Fibroblast of the conjunctiva (primary cell): ENCODE results near the gene COA5.
A peak's percentile ranks its signal among the peaks of the same experiment; 100 is the strongest.
"Not testable (repeated sequence)": the region's sequence is repeated elsewhere in the genome, so short reads cannot be mapped to it uniquely, and the experiment has no call there.

Experiments
- DNase-seq: peaks from one replicate; pipeline ENCODE4 v3.0.0-alpha.2; 2010; ENCODE audit warnings: low read depth

The COA5 gene

DNA sequence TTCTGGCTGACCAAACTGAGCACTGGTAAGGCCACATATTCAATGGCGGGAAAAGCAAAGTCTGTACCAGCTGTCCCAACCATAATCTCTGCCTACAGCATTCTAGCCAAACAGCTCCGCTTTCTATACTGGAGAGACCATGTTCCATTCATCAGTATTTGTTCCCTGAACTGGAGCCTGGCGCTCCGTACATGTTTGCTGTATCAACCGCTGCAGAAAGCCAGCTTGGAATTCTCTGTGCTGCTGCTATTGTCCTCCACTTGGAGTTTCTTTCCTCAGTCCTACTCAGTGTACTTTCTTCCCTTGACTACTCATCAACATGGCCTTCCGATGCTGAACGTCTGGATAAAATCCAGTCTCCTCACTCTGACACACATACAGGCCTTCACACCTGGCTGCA, 1.9 kb downstream of the COA5 start:
- no peak for DNase-seq

- no peak for DNase-seq
Observed at GRCh38 chr2:98605076-98605475, 3.2 kb downstream of the COA5 start.

DNA sequence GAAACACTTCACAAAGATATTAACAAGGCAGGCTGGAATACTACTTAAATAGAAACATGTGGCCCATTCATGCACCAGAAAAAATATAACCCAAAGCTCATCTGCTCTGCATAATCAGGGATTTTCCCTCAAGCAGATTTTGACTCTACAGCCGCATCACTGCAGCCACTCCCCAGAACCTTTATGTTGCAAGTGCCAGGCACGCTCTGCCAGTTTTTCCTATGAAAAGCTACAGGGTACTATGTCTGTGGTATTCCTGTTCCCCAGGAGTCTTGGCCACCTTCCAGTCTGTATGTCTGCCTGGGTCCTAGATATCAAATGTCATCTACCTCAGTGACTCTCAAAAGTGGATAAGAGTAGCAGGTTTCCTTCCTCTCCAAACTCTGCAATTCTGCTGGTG, 3.8 kb downstream of the COA5 start:
- no peak for DNase-seq

DNA sequence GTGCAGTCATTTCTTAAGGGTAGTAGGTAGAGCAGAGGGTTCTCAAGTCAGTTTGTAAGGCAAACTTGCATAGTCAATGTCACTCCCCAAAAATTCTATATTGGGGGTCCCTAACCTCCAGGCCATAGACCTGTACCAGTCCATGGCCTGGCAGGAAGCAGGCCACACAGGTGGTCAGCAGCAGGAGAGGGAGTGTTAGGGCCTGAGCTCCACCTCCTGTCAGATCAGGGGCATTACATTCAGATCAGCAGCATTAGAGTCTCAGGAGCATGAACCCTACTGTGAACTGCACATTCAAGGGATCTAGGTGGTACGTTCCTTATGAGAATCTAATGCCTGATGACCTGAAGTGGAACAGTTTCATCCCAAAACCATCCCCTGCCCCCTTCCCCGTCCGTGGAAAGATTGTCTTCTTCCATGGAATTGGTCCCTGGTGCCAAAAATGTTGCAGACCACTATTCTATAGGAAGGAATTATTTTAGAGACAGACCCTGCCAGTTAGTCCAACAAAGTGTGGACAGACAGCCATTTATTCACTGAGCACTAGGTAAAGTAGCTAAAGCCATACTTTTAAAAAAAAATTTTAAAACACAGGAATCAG, 6.7 kb downstream of the COA5 start:
- DNase-seq: no peak

DNA sequence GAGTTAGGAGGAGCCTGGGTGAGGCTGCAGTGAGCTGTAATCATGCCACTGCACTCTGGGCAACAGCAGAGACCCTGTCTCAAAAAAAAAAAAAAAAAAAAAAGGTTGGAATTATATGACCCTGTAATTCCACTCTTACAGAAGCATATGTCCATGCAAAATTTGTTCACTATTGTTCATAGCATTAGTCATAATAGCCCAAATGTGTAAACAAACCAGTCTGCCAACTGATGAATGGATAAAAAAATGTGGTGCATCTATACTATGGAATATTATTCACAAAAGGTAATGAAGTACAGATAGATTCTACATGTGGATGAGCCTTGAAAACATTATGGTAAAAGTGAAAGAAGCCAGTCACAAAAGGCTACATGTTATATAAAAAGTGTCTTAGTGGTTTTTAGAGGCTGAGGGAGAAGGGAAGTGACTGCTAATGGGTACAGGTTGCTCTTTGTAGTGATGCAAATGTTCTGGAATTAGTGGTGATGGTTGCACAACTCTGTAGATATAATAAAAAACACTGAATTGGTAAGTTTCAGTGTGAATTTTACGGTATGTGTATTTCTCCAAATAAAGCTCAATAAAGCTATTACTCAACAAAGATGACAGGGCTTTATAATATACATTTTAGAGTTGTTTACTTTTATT, 9.4 kb downstream of the COA5 start:
- peak; percentile 30 for DNase-seq

- DNase-seq: not testable (repeated sequence)
Observed at GRCh38 chr2:98594665-98595064, 13.6 kb downstream of the COA5 start.

GRCh38 chr2:98592565-98592964, 15.7 kb downstream of the COA5 start:
- DNase-seq: no peak

DNA sequence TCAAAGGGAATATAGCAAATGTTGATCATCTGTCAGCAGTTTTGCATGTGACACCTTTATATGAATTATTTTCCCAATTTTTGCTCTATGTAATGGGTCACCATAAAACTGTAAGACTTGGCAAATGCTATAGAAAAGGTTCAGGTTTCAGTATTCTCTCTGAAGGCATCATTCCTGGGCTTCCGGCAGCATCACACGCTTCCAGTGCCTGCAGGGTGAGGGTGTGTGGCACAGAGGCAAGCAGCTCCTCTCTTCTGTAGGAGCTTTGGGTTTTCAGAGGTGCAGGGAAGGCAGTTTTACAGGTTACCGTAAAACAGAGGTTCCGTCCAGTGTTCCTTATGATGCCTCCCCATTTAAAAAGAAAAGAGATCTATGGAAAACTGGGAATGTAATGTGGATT, 18.8 kb downstream of the COA5 start:
- no peak for DNase-seq

DNA sequence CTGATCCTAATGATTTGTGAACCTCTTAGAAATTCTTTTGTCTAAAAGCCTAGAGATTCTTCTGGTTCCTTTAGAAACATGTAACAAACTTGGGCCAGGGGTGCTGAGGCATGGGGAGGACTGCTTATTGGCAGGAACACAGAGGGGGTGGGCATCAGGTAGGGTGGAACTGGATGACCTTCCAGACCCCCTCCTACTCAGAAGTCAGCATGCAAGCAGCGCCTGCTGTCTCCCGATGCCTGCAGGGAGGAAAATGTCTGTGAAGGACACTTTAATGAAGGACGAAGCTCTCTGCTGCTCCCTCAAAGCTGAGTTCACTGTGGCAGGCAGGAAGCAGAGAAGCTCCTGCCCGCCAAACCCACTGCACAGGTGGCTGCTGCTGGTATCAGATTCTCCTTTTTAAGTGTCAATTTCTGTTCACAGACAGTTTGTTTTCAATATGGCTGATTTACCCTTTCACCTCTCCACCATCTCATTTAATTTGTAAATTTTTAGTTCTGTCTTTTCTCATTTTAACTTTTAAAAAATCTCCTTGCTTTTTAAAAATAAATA, 19.4 kb downstream of the COA5 start:
- no peak for DNase-seq

GRCh38 chr2:98586551-98587140, 21.7 kb downstream of the COA5 start:
- no peak for DNase-seq

- DNase-seq: no peak
Observed at GRCh38 chr2:98585386-98585785, 22.9 kb downstream of the COA5 start.

DNA sequence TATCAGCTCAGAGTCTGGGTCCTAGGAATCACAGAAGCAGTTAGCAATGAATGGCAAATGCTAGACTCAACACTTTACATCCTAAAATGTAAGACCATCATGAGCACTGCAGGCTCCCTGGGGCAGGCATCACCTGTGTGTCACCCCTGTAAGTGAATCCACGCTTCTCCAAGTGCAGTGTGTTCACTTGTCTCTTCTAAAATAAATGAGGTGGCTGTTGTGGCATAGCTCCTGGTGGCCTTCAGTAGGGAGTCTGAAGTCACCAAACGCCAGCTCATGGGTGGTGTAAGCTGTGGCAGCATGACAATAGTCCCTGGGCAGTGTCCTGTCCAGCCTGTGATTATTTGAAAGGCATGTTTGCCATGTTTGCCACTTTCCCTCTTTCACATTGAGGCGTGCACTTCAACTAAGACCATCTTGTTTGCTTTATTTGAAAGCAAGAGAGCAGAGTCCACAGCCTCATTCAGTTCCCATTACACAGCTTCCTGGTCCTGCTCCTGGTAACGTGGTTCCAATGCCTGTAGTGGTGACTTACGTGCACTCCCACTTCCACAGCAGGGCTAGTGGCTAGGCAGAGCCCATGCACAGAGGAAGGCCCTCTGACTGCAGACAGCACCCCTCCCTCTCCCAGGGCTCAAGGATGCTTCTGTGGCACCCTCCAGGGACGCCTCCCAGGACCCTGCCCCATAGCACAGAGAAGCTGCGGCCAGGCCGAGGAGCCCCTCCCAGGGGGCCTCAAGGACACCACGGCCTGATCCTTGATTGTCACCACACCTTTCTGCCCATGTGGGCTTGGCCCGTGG, 24.3 kb downstream of the COA5 start:
- DNase-seq: no peak

DNA sequence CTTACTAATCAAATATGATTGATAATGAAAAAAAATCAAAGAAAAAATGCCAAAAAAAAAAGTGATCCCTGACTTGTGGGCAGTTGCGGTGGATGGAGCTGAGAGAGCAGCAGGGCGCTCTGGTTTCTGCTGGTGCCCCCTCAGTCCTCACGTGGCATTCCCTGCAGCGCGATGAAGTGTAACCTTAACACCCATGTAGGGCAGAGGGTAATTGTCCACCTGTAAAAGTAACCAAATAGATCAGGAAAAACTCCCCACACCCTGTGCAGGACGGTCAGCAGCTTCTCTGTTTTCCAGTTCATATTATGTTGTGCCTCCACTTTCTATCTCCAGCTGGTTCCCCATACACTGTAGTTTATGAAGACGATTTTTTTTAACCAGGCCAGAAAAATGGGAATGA, 25.0 kb downstream of the COA5 start:
- DNase-seq: no peak

DNA sequence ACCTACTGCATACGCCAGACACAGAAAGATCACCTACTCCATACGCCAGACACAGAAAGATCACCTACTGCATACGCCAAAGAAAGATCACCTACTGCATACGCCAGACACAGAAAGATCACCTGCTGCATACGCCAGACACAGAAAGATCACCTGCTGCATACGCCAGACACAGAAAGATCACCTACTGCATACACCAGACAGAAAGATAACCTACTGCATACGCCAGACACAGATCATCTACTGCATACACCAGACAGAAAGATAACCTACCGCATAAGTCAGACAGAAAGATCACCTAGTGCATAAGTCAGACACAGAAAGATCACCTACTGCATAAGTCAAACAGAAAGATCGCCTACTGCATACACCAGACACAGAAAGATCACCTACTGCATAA, 25.8 kb downstream of the COA5 start:
- DNase-seq: no peak

- no peak for DNase-seq
Observed at GRCh38 chr2:98580656-98581284, 27.5 kb downstream of the COA5 start.

DNA sequence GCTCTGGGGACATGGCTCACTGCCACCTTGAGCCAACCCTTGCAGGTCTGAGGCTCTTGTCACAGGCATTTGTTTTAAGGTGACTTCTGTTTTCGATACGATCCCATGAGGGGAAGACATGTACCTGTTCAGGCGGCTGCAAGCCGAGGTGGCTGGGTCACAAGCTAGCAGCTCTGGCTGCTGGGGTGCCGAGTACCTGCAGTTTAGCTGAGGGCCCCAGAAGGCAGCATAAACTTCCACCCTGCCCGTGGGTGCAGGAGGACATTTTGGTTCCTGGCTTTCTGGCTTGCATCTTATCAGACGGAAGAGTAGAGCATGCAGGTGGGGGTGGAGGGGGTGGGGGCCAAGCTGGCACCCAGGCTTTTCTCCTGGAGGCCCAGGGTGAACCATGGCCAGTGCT, 28.4 kb downstream of the COA5 start:
- DNase-seq: no peak

GRCh38 chr2:98578231-98578630, 30.1 kb downstream of the COA5 start:
- DNase-seq: no peak

DNA sequence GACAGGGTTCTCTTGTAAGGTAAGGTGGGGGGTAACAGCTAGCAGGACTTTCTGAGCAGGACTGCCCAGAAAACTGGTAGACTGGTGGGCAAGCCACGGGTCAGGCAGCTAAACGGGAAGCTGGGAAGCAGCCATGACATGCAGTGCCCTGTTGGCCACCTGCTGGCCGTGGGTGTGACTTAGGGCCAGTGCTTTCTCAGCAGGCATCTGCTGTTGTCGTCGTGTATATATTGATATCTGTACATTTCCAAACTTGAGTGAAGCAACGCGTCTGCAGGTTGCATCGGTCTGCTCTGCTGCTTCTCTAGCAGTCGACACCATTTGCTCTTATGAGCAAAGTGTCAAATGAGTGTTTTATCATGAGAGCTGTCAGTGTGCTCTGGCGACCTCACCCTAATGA, 31.0 kb downstream of the COA5 start:
- DNase-seq: no peak

GRCh38 chr2:98576666-98577312, 31.5 kb downstream of the COA5 start:
- DNase-seq: no peak

GRCh38 chr2:98573426-98573825, 34.9 kb downstream of the COA5 start:
- no peak for DNase-seq

DNA sequence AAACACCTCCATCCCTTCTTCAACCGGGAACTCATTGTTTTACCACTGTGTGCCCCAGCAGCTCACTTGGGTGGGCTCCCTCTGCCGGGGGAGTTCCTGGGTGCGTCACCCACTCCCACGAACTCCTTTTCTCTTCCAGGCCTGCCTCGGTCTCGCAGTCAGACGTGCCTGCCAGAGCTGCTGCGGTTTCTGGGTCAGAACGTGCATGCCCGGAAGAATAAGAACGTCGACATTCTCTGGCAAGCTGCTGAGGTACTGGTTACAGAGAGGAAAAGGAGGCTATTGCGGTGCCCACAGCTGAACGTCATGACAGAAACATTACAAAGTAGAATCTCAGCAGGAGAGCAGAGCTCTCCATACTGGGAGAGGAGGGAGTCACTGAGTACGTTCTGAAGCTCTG, 35.6 kb downstream of the COA5 start:
- no peak for DNase-seq

- DNase-seq: no peak
Observed at GRCh38 chr2:98572211-98572610, 36.1 kb downstream of the COA5 start.
